WTC11 (cell line): ENCODE measurements around the gene WBP4. TPM values are rescaled to one million over a fixed set of nuclear protein-coding genes. Genes with fewer than 3 reads are reported as not detected.

Experiments used
- ATAC-seq: fragments of 200-7000 bp; cut with Tn5 transposase; 2 replicates; pipeline ENCODE4 v1.10.0; 2021; ENCODE audit warnings: mild to moderate bottlenecking, moderate library complexity
- CTCF ChIA-PET: fragments of 300-600 bp; sonication (Branson Sonifier 250); formaldehyde crosslinking; loops from one replicate; lab custom pipeline; 2021; ENCODE audit warnings: antibody characterized with exemption; lab: Charles Lee
- POLR2A ChIA-PET: fragments of 350-600 bp; sonication (Branson Sonifier 250); formaldehyde crosslinking; loops from one replicate; lab custom pipeline; 2021; ENCODE audit warnings: antibody characterized with exemption; lab: Charles Lee
- DNase-seq: peaks from one replicate; pipeline ENCODE4 v3.0.0; 2021; ENCODE audit warnings: low spot score
- H3K27ac Mint-ChIP-seq: 2 replicates; pipeline ENCODE4 v1.8.0; 2021; ENCODE audit warnings: mixed read lengths
- H3K27me3 Mint-ChIP-seq: 2 replicates; pipeline ENCODE4 v1.8.0; 2021; ENCODE audit warnings: low read depth, mild to moderate bottlenecking, moderate library complexity, mixed read lengths
- H3K36me3 Mint-ChIP-seq: 2 replicates; pipeline ENCODE4 v1.8.0; 2021; ENCODE audit warnings: mixed read lengths
- H3K4me1 Mint-ChIP-seq: 2 replicates; pipeline ENCODE4 v1.8.0; 2022; ENCODE audit warnings: mixed read lengths
- H3K4me3 Mint-ChIP-seq: 2 replicates; pipeline ENCODE4 v1.8.0; 2021; ENCODE audit warnings: mild to moderate bottlenecking, moderate library complexity, mixed read lengths
- H3K9me3 Mint-ChIP-seq: 2 replicates; pipeline ENCODE4 v1.8.0; 2021; ENCODE audit warnings: mixed read lengths
- CREM ChIP-seq: sonication (generic); formaldehyde crosslinking; IDR thresholded peaks from 2 replicates; pipeline ENCODE4 v1.8.1; 2022; ENCODE audit warnings: mild to moderate bottlenecking, missing genetic modification reagents, moderate library complexity
- GABPB1 ChIP-seq: sonication (generic); formaldehyde crosslinking; IDR thresholded peaks from 2 replicates; pipeline ENCODE4 v1.8.1; 2023; ENCODE audit warnings: mild to moderate bottlenecking, missing genetic modification reagents
- GRHL2 ChIP-seq: fragments of 250-450 bp; sonication (Bioruptor Pico); IDR thresholded peaks from 2 replicates; pipeline ENCODE4 v1.8.0; 2022; ENCODE audit warnings: mild to moderate bottlenecking, moderate library complexity; ENCODE audit not compliant: insufficient replicate concordance, severe bottlenecking
- JAZF1 ChIP-seq: fragments of 250-450 bp; sonication (Bioruptor Pico); IDR thresholded peaks from 2 replicates; pipeline ENCODE4 v1.9.0; 2021; ENCODE audit warnings: moderate library complexity, mild to moderate bottlenecking, inconsistent platforms
- MYBL2 ChIP-seq: sonication (generic); formaldehyde crosslinking; IDR thresholded peaks from 2 replicates; pipeline ENCODE4 v1.8.1; 2023; ENCODE audit warnings: mild to moderate bottlenecking, moderate library complexity, missing genetic modification reagents
- RORB ChIP-seq: fragments of 250-450 bp; sonication (Bioruptor Pico); IDR thresholded peaks from 2 replicates; pipeline ENCODE4 v1.9.0; 2021; ENCODE audit warnings: mild to moderate bottlenecking
- ZNF138 ChIP-seq: sonication (generic); formaldehyde crosslinking; conservative IDR thresholded peaks from 2 replicates; pipeline ENCODE4 v1.8.1; 2022; ENCODE audit warnings: mild to moderate bottlenecking, moderate library complexity, missing genetic modification reagents
- ZNF423 ChIP-seq: fragments of 250-450 bp; sonication (Bioruptor Pico); IDR thresholded peaks from 2 replicates; pipeline ENCODE4 v2.1.2; 2022; ENCODE audit warnings: mild to moderate bottlenecking, moderate library complexity
- total RNA-seq: library from RNA; stranded (reverse); gene quantifications from 3 replicates; pipeline ENCODE4 v1.2.3, GENCODE V29; 2021
- TF ChIP-seq, protein P1 (sequence below): fragments of 200-600 bp; IDR thresholded peaks from 2 replicates; pipeline ENCODE4 v1.8.0; 2022; ENCODE audit warnings: antibody characterized with exemption
- TF ChIP-seq, protein P2 (sequence below): fragments of 250-450 bp; sonication (Bioruptor Pico); IDR thresholded peaks from 2 replicates; pipeline ENCODE4 v2.1.2; 2022; ENCODE audit warnings: mild to moderate bottlenecking, moderate library complexity
- TF ChIP-seq, protein P3 (sequence below): sonication (generic); formaldehyde crosslinking; conservative IDR thresholded peaks from 2 replicates; pipeline ENCODE4 v1.8.1; 2023; ENCODE audit warnings: mild to moderate bottlenecking, low read depth, missing genetic modification reagents, moderate library complexity
- TF ChIP-seq, protein P4 (sequence below): sonication (generic); formaldehyde crosslinking; IDR thresholded peaks from 2 replicates; pipeline ENCODE4 v1.8.0; 2022; ENCODE audit warnings: mild to moderate bottlenecking, missing genetic modification reagents
- TF ChIP-seq, protein P5 (sequence below): fragments of 250-450 bp; sonication (Bioruptor Pico); IDR thresholded peaks from 2 replicates; pipeline ENCODE4 v1.9.0; 2021; ENCODE audit warnings: mild to moderate bottlenecking
- TF ChIP-seq, protein P6 (sequence below): sonication (generic); formaldehyde crosslinking; IDR thresholded peaks from 2 replicates; pipeline ENCODE4 v1.8.0; 2023; ENCODE audit warnings: missing genetic modification reagents
- TF ChIP-seq, protein P7 (sequence below): sonication (generic); formaldehyde crosslinking; IDR thresholded peaks from 2 replicates; pipeline ENCODE4 v1.8.0; 2022; ENCODE audit warnings: mild to moderate bottlenecking, missing genetic modification reagents
- TF ChIP-seq, protein P8 (sequence below): fragments of 250-450 bp; sonication (Bioruptor Pico); IDR thresholded peaks from 2 replicates; pipeline ENCODE4 v1.9.0; 2021; ENCODE audit warnings: mild to moderate bottlenecking, borderline replicate concordance

Gene WBP4
- total RNA-seq, 1 experiment from 2014 or later, result 9.6 TPM

DNA sequence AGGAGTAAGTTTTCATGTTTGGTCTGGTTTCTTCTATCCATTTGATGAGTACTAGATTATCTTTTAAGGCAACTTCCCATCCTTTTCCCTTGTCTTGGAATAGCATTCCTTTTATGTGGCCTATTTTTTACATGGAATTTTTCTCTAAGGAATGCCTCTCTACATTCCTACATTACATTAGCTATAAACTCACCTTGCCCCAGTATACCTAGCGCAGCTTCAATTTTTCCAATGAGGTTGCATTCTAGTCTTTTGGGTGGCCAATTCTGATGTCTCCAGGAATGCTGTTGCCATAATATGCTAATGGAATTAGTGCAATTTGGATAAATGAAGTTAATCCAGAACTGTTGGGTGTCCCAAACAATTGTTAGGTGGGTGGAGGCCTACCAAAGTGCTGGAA, 37.5 kb downstream of the WBP4 start:
- Mint-ChIP-seq H3K27ac (no peak overlapping the region), H3K9me3 (peaks cover 6% of the 10 kb centered on the region), H3K4me3 (no peak overlapping the region), H3K27me3 (no peaks in the 10 kb centered on the region), H3K36me3 (no peaks in the 10 kb centered on the region), H3K4me1 (peaks cover 6% of the 10 kb centered on the region; the same call in 1 of the 2 replicates)
- ChIA-PET CTCF (interaction anchor here (0.7 kb wide), 1 partner anchor 80 kb away, joined by 3 read pairs; no protein-coding TSS in a partner anchor), POLR2A (no interaction called here)
- no peak for TF ChIP-seq ZNF138 (CRISPR knock-in tag)
- DNase-seq (no peak), ATAC-seq (peak; percentile 52)

DNA sequence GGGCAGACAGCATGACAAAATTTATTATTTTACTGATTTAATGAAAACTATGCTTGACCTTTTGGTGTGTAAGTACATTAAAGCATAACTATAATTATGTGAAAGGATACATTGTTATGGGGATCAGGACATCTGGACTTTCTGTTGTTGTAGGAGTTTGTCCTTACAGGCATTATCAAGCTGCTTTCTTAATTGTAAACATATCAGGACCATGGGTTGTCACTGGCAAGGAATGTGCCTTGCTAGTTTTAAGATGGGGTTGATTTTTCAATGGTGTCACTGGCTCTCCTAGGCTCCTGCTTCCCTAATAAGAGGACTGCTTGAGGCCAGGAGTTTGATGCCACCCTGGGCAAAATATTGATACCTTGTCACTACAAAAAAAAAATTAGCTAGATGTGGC, 38.7 kb downstream of the WBP4 start:
- DNase-seq (no peak), ATAC-seq (no peak)
- ChIA-PET CTCF (no interaction called here), POLR2A (no interaction called here)
- Mint-ChIP-seq H3K27me3 (no peaks in the 10 kb centered on the region), H3K4me1 (peaks cover 6% of the 10 kb centered on the region; the same call in 1 of the 2 replicates), H3K9me3 (peaks cover 6% of the 10 kb centered on the region), H3K27ac (no peak overlapping the region), H3K4me3 (no peak overlapping the region), H3K36me3 (no peaks in the 10 kb centered on the region)
- TF ChIP-seq RORB (CRISPR knock-in tag) (no peak), CREM (CRISPR knock-in tag) (no peak), GABPB1 (CRISPR knock-in tag) (no peak), JAZF1 (CRISPR knock-in tag) (no peak), GRHL2 (CRISPR knock-in tag) (no peak)
- TF ChIP-seq, protein P1, sequence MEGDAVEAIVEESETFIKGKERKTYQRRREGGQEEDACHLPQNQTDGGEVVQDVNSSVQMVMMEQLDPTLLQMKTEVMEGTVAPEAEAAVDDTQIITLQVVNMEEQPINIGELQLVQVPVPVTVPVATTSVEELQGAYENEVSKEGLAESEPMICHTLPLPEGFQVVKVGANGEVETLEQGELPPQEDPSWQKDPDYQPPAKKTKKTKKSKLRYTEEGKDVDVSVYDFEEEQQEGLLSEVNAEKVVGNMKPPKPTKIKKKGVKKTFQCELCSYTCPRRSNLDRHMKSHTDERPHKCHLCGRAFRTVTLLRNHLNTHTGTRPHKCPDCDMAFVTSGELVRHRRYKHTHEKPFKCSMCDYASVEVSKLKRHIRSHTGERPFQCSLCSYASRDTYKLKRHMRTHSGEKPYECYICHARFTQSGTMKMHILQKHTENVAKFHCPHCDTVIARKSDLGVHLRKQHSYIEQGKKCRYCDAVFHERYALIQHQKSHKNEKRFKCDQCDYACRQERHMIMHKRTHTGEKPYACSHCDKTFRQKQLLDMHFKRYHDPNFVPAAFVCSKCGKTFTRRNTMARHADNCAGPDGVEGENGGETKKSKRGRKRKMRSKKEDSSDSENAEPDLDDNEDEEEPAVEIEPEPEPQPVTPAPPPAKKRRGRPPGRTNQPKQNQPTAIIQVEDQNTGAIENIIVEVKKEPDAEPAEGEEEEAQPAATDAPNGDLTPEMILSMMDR, result no peak
- TF ChIP-seq, protein P2, sequence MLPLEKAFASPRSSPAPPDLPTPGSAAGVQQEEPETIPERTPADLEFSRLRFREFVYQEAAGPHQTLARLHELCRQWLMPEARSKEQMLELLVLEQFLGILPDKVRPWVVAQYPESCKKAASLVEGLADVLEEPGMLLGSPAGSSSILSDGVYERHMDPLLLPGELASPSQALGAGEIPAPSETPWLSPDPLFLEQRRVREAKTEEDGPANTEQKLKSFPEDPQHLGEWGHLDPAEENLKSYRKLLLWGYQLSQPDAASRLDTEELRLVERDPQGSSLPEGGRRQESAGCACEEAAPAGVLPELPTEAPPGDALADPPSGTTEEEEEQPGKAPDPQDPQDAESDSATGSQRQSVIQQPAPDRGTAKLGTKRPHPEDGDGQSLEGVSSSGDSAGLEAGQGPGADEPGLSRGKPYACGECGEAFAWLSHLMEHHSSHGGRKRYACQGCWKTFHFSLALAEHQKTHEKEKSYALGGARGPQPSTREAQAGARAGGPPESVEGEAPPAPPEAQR, result no peak
- TF ChIP-seq, protein P3, sequence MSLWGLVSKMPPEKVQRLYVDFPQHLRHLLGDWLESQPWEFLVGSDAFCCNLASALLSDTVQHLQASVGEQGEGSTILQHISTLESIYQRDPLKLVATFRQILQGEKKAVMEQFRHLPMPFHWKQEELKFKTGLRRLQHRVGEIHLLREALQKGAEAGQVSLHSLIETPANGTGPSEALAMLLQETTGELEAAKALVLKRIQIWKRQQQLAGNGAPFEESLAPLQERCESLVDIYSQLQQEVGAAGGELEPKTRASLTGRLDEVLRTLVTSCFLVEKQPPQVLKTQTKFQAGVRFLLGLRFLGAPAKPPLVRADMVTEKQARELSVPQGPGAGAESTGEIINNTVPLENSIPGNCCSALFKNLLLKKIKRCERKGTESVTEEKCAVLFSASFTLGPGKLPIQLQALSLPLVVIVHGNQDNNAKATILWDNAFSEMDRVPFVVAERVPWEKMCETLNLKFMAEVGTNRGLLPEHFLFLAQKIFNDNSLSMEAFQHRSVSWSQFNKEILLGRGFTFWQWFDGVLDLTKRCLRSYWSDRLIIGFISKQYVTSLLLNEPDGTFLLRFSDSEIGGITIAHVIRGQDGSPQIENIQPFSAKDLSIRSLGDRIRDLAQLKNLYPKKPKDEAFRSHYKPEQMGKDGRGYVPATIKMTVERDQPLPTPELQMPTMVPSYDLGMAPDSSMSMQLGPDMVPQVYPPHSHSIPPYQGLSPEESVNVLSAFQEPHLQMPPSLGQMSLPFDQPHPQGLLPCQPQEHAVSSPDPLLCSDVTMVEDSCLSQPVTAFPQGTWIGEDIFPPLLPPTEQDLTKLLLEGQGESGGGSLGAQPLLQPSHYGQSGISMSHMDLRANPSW (CRISPR knock-in tag), result no peak
- TF ChIP-seq, protein P4, sequence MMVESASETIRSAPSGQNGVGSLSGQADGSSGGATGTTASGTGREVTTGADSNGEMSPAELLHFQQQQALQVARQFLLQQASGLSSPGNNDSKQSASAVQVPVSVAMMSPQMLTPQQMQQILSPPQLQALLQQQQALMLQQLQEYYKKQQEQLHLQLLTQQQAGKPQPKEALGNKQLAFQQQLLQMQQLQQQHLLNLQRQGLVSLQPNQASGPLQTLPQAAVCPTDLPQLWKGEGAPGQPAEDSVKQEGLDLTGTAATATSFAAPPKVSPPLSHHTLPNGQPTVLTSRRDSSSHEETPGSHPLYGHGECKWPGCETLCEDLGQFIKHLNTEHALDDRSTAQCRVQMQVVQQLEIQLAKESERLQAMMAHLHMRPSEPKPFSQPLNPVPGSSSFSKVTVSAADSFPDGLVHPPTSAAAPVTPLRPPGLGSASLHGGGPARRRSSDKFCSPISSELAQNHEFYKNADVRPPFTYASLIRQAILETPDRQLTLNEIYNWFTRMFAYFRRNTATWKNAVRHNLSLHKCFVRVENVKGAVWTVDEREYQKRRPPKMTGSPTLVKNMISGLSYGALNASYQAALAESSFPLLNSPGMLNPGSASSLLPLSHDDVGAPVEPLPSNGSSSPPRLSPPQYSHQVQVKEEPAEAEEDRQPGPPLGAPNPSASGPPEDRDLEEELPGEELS (CRISPR knock-in tag), result no peak
- TF ChIP-seq, protein P5, sequence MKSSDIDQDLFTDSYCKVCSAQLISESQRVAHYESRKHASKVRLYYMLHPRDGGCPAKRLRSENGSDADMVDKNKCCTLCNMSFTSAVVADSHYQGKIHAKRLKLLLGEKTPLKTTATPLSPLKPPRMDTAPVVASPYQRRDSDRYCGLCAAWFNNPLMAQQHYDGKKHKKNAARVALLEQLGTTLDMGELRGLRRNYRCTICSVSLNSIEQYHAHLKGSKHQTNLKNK, result no peak
- TF ChIP-seq, protein P6, sequence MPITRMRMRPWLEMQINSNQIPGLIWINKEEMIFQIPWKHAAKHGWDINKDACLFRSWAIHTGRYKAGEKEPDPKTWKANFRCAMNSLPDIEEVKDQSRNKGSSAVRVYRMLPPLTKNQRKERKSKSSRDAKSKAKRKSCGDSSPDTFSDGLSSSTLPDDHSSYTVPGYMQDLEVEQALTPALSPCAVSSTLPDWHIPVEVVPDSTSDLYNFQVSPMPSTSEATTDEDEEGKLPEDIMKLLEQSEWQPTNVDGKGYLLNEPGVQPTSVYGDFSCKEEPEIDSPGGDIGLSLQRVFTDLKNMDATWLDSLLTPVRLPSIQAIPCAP (CRISPR knock-in tag), result no peak

DNA sequence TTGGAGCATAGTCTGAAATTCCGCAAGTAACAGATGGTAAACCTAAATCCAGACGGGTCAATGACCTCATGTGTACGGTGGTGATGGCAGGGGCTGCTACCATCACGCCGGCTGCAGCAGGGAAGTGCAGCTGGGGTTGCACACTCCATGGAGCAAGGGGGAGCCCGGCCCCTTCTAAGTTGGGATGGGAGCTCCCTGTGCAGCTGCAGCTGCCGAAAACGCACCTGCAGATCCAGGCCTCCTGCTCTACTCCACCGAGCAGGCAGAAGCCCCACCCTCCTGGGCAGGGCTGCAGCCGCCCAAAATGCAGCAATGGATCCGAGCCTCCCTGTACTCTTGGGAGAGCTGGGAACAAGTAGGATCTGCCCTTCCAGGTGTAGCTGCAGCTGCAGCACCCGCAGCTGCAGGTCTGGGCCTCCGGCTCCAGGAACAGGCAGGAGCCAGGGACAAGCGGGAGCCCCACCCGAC, 45.8 kb downstream of the WBP4 start:
- no peaks in the 10 kb centered on the region for H3K27me3 Mint-ChIP-seq
- ChIA-PET POLR2A (interaction anchor here (1.7 kb wide), 1 partner anchor 46 kb away, joined by 8 read pairs; the partner anchor contains the start of gene WBP4), CTCF (interaction anchor here (1.2 kb wide), 1 partner anchor 46 kb away, joined by 3 read pairs; no protein-coding TSS in a partner anchor)
- ATAC-seq, result peak; percentile 84
- H3K4me3 Mint-ChIP-seq, result peak overlapping the region; percentile 47
- peak; percentile 66 for DNase-seq
- H3K4me1 Mint-ChIP-seq, result peaks cover 12% of the 10 kb centered on the region
- H3K9me3 Mint-ChIP-seq, result no peaks in the 10 kb centered on the region
- H3K27ac Mint-ChIP-seq, result peak overlapping the region; percentile 64; the same call in 1 of the 2 replicates
- H3K36me3 Mint-ChIP-seq, result no peaks in the 10 kb centered on the region
- TF ChIP-seq MYBL2 (CRISPR knock-in tag), result no peak
- TF ChIP-seq, protein P7, sequence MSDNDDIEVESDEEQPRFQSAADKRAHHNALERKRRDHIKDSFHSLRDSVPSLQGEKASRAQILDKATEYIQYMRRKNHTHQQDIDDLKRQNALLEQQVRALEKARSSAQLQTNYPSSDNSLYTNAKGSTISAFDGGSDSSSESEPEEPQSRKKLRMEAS (CRISPR knock-in tag), result 0 out of 2 replicates have a peak, but pooled peaks have one; percentile 22
- TF ChIP-seq ZNF423, result no peak
- TF ChIP-seq, protein P8, sequence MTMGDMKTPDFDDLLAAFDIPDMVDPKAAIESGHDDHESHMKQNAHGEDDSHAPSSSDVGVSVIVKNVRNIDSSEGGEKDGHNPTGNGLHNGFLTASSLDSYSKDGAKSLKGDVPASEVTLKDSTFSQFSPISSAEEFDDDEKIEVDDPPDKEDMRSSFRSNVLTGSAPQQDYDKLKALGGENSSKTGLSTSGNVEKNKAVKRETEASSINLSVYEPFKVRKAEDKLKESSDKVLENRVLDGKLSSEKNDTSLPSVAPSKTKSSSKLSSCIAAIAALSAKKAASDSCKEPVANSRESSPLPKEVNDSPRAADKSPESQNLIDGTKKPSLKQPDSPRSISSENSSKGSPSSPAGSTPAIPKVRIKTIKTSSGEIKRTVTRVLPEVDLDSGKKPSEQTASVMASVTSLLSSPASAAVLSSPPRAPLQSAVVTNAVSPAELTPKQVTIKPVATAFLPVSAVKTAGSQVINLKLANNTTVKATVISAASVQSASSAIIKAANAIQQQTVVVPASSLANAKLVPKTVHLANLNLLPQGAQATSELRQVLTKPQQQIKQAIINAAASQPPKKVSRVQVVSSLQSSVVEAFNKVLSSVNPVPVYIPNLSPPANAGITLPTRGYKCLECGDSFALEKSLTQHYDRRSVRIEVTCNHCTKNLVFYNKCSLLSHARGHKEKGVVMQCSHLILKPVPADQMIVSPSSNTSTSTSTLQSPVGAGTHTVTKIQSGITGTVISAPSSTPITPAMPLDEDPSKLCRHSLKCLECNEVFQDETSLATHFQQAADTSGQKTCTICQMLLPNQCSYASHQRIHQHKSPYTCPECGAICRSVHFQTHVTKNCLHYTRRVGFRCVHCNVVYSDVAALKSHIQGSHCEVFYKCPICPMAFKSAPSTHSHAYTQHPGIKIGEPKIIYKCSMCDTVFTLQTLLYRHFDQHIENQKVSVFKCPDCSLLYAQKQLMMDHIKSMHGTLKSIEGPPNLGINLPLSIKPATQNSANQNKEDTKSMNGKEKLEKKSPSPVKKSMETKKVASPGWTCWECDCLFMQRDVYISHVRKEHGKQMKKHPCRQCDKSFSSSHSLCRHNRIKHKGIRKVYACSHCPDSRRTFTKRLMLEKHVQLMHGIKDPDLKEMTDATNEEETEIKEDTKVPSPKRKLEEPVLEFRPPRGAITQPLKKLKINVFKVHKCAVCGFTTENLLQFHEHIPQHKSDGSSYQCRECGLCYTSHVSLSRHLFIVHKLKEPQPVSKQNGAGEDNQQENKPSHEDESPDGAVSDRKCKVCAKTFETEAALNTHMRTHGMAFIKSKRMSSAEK (CRISPR knock-in tag), result no peak
